CD4-positive, alpha-beta T cell treated with Interleukin-4 for 4 hours (primary cell): ENCODE measurements around the gene NAPB.
A peak's percentile ranks its signal among the peaks of the same experiment; 100 is the strongest.

Source experiments
- DNase-seq: peaks from one replicate; pipeline ENCODE4 v3.0.0-alpha.2; 2020

NAPB gene

GRCh38 chr20:23403751-23404150 lies 17.5 kb downstream of the NAPB start:
- no peak for DNase-seq

GRCh38 chr20:23401051-23401450 lies 20.2 kb downstream of the NAPB start:
- DNase-seq: no peak

DNA sequence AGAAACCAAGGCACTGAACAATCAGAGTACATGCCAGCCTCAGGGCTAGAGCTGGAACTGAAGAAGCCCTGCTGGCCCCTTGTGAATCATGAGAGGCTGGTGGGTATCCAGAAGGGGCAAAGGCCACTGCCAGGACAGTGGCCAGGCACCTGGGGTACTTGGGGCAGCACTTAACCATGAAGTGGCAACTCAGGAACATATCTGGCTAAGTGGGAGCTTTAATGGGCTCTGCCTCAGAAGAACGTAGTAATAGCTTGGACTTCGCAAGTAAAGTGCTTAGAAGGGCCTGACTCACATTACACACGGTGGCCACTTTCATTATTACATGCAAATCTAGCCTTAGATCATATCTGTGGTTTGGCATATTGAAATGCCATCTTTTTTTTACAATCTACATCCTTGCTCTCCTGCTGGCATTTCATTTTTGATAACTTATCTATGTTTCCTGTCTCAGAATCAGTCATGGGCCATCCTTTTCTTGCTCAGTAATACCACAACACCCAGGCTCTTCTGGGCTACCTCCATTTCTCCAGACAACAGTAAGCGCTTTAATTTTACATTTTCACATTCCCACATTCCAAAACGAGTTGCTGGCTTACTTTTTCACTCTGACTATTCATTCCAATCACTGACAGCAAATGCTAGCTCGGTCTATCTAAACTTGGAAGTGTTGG lies 21.6 kb downstream of the NAPB start:
- peak; percentile 18 for DNase-seq

DNA sequence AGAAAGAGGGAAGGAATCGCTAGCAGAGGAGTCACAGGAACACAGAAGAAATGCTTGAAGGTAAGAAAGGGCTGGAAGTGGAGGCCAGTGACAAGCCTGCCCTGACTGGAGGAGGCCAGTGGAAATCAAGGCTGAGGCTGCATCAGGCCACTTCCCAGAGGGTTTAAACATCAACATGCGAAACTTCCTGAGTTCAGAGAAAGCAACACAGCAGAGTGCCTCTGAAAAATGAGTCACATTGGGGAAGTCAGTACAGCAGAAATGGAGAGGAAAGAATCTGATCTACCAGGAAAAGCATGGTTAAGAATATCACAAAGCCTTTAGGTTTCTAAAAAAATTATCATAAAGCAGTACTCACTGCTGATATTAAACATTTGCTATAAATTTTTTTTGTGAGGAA lies 23.3 kb downstream of the NAPB start:
- DNase-seq: no peak

- DNase-seq: no peak
Measured at GRCh38 chr20:23396950-23397627, 24.2 kb downstream of the NAPB start.

DNA sequence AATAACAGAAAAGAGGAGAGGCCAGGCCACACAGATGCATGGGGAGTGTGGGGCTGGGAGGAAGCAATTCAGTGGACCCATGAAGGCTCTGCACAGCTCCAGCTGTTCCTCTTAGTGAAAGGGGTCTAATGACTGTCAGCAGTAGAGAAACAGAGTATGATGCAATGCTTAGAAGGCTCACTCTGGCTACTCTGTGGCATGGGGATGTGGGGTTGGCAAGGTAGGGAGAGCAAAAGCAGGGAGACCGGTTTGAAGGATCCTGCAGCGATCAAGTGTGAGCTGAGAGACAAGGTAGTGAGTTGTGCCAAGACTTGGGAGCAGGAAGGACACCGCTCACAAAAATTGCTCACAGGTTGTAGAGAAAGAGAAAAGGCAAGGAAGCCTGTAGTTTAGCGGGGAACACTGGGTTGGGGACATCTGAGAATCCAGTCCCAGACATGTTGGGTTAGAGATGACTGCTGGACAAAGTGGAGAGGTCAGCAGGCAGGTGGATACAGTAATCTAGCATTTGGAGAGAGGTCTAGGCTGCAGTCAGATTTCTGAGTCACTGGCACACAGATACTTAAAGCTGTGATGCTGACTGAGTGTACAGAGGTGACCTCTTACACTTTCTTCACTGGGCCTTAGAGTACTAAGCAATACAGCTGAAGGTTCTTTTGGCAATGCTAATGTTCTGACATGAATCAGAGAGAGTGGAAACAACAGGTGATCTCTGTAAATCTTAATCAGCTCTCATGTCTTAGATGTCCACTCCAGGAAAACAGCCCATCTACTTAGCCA lies 27.1 kb downstream of the NAPB start:
- no peak for DNase-seq

GRCh38 chr20:23391707-23392310 lies 29.5 kb downstream of the NAPB start:
- DNase-seq: no peak

- no peak for DNase-seq
Measured at GRCh38 chr20:23390091-23390774, 31.1 kb downstream of the NAPB start.

- DNase-seq: no peak
Measured at GRCh38 chr20:23387118-23387443, 34.2 kb downstream of the NAPB start.

DNA sequence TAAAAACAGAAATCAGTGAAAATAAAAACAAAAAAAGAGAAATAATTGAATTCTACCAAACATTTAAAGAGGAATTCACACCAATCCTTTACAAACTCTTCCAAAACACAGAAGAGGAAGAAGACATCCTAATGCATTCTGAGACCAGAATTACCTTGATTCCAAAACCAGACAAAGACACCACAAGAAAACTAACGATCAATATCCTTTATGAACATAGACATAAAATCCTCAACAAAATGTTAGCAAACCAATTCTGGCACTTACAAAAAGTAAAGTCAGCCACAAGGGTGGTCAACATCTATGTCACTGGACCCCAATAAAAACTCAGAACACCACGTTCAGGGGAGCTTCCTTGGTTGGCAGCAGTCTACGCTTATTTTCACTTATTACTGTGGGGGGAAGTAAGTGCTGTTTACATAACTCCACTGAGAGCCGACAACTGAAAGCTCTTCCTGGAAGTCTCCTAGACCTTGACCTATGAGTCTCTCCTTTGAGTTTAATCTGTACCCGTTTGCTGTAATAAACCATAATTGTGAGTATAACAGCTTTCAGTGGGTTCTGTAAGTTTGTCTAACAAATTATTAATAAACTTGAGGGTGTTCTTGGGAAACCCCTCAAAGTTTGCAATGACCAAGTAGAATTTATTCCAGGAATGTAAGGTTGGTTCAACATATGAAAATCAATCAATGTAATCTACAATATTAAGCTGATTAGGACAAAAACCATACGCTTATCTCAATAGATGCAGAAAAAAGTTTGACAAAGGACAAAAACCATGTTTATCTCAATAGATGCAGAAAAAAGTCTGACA lies 34.8 kb downstream of the NAPB start:
- no peak for DNase-seq

GRCh38 chr20:23381876-23382275 lies 39.4 kb downstream of the NAPB start:
- DNase-seq: no peak

DNA sequence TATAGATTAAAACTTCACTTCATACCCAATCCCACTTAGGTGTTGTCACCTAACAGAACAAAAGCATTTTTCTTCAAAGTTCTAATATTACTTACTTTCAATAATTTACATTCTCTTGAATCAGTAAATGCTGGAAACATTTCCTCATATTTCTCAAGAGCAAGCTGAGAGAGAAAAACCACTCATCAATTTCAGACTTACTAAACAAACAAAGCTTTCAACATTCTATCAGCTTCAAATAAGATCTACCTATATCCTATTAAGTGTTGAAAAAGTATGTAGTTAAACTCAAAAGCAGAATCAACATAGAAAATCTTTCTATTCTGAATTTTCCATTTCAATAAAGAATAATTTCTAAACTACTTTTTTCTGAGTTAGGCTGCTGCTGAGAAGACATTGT lies 41.5 kb downstream of the NAPB start:
- DNase-seq: no peak

GRCh38 chr20:23375827-23376226 lies 45.5 kb downstream of the NAPB start:
- no peak for DNase-seq

DNA sequence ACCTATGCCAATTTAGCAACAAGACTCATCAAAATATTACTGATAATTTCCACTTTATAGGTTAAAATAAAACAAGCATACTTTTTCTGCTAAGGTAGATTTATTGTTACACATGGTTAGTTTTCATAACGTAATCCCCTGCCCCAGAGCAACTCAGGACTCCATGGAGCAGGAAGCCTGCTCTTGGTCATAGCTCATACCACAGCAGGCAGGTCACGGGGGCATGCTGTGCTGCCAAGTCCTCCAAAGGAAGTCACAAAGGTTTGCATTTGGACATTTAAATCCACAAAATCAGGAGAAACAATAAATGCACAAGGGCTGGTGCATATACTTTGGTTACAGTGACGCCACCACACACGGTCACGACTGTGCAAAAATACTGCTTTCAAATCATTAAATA lies 46.8 kb downstream of the NAPB start:
- DNase-seq: no peak

- DNase-seq: no peak
Measured at GRCh38 chr20:23371496-23371895, 49.8 kb downstream of the NAPB start.

GRCh38 chr20:23370873-23371272 lies 50.4 kb downstream of the NAPB start:
- DNase-seq: no peak

DNA sequence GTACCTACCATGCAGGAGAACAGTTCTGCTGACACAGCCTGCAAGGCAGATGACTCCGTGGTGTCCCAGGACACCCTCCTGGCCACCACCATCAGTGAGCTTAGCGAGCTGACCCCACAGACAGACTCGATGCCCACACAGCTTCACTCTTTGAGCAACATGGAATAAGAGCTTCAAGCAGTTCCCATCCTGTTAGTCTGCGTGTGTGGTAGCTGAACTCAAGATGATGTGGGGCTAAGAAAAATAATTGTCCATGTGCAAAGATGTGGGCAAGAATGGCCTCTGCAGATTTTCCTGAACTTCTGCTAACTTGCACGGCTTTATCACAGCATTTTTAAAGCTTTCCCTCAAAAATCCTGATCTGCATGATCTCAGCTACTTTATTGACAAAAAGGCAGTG lies 51.0 kb downstream of the NAPB start:
- no peak for DNase-seq

DNA sequence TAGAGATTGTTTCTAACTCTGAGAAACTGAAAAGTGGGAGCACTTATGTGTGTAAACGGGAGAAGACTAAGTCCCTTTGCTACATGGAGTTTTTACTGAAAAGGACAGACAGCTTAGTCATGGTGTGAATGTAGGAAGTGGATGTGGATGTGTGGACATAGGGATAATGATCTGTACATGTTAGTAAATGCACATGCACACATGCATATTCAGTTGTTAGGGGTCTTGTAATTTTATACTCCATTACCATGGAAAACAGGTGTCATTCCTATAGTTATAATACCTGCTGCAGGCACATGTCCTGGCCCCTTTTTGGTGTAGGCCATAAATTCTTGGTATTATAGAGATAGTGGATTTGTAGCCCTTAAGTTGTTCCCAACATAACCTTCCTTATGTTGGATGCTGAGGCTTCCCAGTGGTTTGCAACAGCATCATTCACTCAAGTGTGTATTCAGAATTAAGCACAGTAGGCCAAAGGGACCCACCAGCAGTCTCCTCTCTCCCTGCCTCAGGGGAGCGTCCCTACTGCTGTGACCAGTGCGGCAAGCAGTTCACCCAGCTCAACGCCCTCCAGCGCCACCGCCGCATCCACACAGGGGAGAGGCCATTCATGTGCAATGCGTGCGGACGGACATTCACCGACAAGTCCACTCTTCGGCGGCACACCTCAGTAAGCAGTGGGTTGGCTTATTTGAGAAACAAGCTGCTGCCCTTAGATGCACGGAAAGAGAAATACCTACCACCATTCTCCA lies 52.0 kb downstream of the NAPB start:
- DNase-seq: no peak

DNA sequence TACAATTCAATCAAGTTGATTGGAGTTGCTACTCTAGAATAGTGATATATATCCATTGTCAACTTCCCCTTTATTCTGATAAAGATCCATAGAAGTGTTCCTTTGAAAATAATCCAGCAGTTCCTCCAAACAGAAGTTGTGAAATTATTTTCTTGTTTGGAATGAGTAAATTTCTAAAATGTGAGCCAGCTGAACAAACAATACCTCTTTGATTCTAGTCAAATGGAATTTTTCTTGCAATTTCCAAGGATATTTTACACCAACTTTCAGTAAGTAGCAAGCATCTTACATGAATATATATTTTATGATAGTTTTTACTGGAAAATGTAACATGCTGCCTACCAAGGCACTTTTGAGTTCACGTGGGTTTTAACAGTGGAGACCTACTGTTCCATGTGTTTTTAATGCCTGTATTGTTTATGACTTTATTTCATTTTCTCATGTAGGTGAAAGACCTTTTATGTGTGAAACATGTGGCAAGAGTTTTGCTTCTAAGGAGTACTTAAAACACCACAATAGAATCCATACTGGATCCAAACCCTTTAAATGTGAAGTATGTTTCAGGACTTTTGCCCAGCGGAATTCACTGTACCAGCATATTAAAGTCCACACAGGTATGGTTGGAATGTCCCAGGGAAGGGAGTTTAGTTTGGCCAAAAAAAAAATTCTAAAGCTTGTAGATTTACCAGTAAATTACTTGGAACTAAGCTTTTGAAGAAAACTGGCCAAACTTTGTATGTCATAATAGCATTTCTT lies 52.8 kb downstream of the NAPB start:
- DNase-seq: no peak

- no peak for DNase-seq
Measured at GRCh38 chr20:23367770-23368169, 53.5 kb downstream of the NAPB start.

DNA sequence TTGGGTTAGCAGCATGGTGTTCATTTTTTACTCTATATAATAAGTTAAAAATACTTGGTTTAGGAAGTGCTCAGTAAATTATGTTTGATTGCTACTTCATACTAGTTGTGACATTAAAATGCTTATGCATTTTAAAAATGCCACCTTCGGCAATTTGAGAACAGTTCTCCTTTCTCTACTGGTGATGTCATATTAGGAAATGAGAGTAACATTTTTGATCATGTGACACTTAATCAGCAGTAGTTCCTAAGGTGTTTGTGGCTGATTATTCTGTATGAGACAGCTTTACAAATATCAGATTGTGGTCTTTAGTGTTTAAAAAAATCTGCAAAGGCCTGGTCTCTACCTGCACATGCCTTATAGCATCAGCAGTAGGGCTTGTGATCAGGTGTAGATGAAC lies 54.9 kb downstream of the NAPB start:
- DNase-seq: peak; percentile 57
